Stimulated activated CD8-positive, alpha-beta memory T cell treated with anti-CD3 and anti-CD28 coated beads, Interleukin-7, amount 100 ng/mL, for 1 hour (primary cell): Measurements from ENCODE around the gene DGKG.

Experiments used
- DNase-seq, 2 donors: peaks; one replicate each; pipeline ENCODE4 v3.0.0-alpha.2; 2020; ENCODE audit warnings: low read depth in 2 of 2

DGKG gene

DNA sequence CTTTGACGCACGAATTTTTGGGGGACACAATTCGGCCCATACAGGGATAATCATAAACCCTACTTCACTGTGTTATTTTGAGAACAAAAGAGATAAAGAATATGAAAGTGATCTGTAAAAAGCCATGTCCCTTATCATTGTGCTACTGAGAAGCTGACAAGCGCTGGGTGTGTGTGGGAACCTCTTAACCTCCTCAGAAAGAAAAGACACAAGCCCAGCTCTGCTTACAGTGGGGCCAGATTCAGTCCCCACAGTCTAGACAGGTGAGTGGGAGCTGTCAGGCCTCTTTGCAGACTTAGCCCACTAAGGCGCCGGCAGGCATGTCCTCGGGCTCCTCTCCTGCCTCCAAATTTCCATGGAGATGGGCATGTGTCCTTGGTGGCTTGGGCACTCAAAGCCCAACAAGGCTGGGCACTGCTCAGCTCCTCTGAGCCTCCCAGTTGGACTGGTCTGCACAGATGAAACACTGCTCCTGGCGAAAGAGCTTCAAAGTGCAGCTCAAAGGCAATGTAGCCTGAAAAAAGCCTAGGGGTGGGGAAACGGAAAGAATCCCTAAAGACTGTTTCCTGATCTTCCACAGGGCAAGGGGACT, 188.7 kb downstream of the DGKG start:
- no peak for DNase-seq

DNA sequence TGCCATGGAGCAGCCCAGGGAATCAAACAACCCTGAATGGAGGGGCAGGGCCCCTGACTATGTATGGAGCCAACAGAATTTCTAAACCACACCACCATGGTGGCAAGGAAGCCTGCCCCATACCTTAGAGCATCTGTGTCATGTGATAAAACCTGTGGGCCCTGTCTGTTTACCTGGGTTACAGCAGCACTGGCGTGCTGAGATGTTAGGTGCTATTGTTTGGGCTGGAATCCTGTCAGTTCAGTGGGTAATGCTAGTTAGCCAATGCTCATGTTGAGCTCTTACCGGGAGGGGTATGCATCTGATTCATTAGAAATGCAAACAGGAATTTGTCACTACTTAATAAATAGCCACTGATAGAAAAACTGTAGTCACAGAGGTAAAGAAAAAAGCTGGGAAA, 189.7 kb downstream of the DGKG start:
- no peak for DNase-seq

DNA sequence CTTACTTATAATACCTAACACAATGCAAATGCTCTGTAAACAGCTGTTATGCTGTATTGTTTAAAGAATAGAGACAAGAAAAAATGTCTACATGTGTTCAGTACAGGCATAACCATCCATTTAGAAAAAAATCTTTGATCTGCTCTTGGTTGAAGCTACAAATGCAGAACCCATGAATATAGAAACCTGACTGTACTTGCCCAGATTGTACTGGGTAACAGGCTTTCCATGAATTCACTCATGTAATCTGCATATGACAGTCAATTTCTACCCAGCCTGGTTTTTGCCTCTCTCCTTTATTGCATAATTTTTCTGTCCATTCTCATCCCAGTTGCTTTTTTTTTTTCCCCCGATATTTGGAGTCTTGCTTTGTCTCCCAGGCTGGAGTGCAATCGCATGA, 190.5 kb downstream of the DGKG start:
- DNase-seq = no peak

DNA sequence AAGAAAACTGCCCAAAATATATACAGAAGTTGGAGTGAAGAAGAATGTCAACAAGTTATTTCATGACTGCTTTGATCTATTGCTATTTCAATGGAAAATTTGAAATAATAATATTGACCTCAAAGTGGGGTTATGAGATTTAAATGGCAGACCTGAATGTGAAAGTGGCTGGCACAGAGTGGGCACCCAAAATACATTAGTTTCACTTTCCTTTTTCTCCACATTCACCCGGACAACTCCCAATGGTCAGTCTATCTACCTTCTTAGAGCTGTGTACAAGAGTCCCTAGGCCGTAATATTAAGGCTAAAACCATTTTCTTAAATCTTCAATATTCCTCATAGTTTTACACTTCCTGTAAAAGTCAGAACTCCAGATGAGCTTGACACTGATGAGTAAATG, 191.5 kb downstream of the DGKG start:
- DNase-seq = no peak

DNA sequence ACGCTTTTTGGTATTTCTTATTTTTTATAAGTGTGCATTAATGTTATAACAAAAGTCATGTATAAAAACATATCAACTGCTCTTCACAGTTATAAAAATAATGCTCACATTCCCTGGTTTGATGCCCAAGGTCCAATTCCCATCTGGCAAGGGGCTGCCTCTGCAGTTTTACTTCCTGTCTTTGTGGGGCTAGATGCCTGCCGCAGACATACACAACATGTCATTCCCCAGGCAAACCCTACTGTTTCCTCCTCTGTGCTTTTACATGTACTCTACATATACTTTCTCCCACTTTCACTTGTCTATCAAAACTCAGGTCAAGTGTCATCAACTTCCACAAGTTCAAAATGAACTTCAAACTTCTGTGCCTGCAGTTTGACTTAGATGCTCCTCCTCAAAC, 192.7 kb downstream of the DGKG start:
- DNase-seq = no peak

DNA sequence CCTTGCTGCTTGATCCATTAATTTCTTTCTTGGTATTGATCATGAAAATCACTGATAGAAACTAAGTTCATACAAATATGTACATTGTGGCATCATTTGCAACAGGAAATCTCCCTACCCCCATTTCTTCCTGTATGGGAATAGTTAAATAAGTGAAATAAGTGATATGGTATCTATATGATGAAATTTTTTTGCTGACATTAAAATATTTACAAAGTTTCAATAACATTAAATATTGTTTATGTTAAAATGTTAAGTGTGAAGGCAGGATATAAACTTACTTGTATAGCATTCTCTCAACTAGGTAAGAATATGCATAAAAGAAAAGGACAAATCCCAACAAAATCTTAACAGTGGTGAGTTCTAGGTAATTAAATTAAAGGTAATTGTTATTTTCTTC, 193.1 kb downstream of the DGKG start:
- no peak for DNase-seq

DNA sequence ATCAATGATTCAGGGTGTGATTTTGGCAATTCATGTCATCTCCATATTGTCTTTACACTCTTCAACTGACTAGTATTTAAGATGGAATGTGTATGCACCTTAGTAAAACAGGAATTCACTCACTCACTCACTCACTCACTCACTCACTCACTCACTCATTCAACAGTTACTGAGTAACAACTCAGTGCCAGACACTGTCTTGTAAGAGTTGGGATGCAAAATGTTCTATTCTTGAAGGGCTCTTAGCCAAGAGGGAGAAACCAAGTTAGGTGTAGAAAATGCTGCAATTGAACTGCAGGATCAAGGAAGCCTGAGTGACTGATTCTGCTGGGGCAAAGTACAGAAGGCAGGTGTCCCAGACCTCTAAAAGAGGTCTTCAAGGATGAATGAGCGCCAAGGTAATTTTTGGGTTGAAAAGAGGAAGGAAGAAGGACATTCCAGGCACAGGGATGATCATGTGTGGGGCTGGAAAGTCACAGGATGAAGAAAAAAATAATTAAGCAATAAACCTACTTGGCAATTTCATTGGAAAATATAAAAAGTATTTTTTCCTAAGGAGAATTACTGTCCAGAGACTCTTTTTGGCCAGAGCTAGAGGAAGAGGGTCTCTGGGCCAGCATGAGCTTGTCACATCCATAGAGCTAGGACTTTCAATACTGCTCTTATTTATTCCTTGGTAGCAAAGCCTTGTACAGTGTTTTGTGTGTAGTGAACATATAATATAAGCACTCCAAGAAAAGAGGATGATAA, 194.2 kb downstream of the DGKG start:
- no peak for DNase-seq

DNA sequence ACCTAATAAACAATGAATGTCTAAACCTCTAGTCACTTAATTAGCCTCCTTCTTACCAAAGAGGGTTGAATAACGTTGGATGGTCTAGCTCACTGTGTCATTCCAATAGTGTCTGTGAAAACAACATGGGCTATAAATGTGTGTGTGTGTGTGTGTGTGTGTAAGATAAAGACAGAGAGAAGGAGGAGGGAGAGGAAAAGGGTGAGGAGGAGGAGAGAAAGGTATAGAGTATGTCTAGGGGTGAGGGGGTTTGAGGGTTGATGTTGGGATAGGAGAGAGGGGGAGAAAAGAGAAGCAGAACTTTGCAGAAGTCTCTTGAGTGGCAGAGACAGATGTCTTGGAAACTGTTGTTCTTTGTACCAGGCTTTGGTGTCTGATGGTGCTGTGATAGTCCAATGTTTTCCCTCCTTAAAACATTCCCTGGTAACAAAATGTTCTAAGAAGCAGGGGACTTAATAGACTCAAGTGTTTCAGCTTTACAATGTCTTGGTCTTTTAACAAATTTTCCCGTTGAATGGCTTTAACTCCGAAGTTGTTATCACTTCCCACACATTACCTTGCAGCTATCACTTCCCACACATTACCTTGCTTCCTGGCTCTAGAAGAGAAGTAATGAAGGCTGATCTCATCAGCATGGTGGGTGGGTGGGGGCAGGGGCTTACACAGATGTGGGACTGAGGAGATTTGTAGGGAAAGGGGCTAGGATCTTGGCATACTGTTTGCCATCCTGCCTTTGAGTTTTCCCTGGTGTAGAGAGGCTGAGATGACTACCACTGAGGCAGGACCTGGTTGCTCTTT, 195.3 kb downstream of the DGKG start:
- DNase-seq = no peak

DNA sequence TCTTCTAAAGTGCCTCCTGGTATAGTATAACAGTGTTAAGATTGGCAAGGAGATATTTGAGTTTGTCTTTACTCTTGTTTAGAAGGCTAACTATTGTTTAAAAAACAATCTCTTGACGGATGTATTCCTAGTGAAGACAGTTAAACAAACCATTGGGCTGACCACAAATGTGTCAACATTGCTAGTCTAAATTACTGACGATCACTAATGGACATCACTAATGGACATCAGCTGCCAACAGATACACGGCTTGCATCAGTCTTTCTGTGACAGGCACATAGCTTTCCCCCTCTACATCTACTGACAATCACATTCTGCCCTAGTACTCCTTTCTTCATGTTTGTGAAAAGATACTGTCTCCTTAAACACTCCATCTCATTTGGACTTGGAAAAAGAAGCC, 196.0 kb downstream of the DGKG start:
- no peak for DNase-seq

DNA sequence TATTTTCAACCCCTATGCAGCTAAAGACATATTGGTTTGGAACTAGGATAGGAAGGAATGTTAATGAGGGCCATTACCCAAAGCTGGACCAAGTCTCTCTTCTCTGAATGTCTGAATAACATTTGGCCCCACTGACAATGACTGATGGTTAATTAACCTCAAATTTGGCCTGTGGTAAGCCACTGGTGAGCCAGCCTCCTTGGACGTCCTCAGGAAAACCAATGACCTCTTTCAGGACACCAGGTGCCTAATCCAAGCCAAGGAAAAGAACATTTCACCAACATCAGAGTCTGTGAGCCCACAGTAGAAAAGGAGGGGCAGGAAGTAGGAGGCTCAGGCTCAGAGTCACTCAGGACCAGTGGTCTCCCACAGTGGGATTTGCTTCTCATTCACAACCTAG, 196.7 kb downstream of the DGKG start:
- DNase-seq = no peak

DNA sequence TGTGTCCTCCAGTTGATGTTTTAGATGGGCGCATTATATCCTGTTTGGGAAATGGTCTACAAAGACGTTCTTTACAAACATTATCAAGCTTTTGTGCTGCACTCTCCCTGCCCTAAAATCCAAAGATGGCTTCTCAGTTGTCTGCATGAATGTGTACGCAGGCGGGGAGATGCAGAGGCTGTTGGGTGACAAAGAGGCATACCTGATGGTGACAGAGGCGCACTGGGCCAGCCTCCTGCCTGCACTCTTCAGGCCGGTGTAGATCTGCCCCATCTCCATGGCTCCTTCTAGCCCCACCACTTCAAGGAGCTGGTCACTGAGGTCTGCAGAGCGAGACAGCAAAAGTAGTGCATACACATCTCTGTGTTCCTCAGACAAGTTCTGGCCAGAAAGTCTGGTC, 197.3 kb downstream of the DGKG start:
- no peak for DNase-seq

DNA sequence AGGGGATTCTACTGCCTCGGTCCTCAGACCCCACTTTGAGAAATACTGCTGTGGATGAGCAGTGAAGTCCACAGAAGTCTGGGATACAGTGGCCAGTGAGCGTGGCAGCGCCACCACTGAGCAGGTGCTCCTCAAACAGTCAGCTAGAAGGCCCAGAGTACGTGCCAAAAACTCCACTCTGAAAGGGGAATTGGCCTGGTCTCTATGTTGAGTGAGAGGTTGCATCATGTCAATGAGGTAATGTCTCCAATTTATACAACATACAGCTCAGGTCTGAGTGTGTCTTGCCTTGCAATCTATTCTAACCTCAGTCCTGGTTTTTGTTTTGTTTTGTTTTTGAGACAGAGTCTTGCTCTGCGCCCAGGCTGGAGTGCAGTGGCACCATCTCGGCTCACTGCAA, 199.8 kb downstream of the DGKG start:
- no peak for DNase-seq

DNA sequence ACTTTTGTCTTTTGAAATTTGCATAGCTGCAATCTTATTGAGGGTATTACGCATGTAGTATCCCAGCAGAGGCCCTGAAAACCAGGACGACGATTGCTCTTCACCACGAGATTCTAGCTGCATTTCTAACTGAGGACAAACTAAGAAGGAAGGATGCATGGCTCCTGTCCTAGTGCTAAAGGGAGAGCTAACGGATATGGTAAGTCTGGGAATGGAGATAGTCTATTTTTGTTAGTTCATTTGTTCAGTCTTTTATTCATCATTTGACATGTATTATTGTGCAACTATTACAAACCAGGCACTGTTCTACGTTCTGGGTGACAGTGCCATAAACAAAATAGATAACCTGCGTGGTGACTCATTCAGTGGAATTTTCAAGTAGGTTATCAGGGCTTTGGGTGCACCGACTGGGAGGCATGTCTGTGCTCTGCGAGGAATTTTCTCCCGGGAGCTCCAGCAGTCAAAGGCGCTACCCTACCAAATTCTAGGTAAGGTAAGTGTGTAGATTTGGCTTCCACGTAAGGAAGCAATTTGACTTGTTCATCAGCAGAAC, 201.3 kb downstream of the DGKG start:
- no peak for DNase-seq

DNA sequence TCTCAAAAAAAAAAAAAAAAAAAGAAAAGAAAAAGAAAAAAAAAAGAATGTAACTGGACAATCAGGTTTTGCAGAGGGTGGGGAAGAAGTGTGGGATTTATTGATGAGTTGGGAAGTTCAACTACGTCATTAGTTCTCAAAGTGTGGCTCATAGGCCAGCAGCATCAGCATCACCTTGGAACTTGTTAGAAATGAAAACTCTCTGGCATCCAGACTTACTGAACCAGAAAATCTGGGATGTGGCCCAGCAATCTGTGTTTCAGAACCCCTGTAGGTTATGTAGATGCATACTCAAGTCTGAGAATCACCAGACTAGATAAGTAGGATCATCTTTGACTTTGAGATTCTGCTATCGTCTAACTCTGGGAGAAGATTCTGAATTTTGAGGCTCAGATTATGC, 207.4 kb downstream of the DGKG start:
- no peak for DNase-seq

DNA sequence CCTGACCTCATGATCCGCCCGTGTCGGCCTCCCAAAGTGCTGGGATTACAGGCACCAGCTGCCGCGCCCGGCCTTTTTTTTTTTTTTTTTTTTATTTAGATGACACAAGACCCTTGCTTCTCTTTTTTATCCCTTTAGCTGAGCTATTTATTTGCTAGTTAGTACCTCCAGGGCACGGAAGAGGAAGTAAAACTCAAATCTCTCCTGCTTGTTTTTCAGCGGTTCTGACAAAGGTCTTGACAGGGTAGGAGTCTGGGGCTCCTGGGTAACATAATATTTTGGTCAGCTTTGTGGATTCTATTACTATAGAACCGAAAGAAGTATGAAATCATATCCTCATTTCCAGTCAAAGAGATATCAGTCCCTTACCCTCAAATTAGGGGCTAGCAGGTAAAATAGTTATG, 209.1 kb downstream of the DGKG start:
- no peak for DNase-seq

DNA sequence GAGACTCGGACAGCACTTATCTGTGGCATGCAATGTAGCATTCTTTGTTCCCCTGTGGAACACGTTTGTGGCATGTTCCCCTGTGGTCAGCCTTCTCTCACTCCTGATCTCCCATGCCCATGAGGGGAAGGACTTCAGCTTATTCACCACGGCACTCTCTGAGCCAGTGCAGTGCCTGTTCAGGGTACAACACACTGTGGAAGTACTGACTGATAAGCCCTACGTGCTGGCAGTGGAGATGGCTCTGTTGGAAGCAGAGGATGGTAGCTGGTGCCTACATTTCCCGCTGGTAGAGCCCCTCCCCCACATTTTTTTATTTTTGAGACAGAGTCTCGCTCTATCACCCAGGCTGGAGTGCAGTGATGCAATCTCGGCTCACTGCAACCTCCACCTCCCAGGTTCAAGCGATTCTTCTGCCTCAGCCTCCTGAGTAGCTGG, 209.7 kb downstream of the DGKG start:
- DNase-seq = no peak

DNA sequence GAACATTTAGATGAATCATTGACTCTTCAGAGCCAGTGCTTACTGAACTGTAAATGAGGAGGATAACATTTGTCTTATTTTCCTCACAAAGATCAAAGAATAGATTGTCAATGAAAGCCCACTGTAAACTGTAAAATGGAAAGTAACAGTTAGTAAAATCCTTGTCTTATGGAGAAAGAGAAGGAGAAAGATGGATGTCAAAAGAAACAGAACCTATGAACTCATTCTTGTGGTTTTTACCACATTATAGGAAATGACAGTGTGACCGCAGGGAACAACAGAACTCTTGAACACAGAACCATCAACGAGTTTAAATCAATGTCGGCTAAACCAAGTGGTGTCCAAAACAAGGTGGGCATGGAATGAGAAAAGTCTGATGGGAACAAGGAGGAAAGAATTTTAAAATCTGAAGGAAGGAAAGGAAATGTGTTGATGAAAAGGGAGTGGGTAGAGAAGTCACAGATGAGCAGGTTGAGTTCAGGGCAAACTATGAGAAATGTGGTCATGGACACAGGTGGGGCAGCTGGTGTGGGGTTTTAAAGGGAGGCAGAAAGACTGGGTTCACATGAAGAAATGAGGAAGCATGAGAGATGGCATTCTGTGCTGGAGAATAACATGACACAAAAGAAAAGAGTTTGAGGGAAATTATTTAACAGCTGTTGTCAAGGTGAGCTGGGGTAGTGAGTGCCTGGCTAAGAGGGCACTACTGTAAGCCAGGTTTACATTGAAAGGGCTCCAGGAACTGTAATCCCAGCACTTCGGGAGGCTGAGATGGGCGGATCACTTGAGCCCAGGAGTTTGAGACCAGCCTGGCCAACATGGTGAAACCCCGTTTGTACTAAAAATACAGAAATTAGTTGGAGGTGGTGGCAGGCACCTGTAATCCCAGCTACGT, 210.7 kb downstream of the DGKG start:
- DNase-seq = no peak

DNA sequence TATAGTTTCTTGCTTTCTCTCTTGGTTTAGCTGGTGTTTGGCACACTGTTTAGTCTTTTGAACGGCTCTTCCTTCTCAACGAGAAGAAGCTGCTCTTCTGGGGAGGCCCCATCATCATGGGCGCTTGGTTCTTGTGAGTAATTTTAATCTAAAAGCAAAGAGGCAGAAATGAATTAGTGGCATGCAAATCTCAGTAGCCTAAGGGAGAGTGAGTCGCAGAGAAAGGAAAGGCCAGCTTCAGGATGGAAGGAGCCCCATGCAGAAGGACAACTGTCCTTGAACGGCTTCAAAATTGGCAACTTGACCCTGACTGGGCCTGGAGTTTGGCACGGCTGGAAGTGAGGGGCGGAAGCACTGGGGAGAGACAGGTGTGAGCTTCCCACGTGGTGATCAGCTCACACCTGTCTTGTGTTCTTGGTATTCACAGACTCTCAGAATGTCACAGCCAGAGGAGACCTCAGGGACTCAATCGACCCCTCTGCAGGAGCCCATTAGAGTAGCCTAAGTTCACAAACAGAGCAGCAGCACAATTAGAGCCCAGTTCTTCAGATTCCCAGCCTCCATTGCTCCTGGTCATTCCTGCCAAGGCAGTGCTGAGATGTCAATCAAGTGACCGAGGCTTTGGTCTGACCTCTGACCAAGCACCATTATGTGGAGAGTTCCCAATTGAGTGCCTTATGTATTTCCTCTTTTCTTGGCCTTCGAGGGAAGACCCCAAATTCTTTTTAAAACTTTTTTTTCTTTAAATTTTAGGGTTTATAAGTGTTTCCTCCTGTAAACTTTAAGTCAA, 211.8 kb downstream of the DGKG start:
- DNase-seq = no peak

DNA sequence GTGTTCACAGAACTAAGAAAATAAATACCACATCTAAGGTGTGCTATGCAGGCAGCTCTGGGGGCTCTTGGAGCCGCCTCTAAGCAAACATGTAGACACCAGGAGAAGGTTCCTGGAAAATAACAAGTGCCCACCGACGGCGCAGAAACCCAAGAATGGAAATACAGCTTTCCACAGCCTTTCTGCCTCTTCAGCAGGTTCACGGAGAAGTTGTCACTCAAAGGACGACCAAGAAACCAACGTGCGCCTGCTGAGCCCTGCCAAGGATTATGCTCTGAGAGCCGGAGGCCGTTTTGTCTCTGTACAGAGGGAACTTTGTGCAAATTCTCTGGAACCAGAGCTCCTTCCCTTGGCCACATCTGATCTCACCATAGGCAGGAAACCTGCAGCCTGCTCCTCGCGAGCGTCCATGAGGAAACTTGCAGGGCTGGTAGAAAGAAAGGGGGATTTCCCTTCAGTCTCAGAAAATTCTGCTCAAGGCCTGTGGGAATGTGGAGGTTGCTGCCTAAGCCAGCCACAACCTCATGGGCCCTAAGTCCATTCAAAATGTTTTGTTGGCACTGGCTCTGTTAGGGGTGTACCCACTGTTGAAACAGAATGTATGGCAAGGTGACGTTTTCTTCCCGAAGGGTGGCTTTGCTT, 212.6 kb downstream of the DGKG start:
- DNase-seq = no peak

DNA sequence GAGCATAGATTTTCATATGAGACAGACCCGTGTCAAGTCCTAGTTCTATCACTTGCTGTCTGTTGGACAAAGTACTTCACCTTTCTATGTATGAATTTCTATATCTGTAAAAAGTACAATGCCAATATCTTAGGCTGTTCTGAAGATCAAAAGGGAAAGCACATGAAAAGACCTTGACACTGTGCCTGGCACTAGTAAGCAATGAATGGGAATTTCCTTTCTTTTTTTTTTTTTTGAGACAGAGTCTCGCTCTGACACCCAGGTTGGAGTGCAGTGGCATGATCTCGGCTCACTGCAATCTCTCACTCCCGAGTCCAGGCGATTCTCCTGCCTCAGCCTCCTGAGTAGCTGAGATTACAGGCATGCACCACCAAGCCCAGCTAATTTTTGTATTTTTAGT, 217.8 kb downstream of the DGKG start:
- DNase-seq = no peak
